ENCODE measurements around the gene THEMIS2.

GRCh38 chr1:27833470-27833869 lies 38.9 kb upstream of the THEMIS2 start:
- TF ChIP-seq, protein P1, sequence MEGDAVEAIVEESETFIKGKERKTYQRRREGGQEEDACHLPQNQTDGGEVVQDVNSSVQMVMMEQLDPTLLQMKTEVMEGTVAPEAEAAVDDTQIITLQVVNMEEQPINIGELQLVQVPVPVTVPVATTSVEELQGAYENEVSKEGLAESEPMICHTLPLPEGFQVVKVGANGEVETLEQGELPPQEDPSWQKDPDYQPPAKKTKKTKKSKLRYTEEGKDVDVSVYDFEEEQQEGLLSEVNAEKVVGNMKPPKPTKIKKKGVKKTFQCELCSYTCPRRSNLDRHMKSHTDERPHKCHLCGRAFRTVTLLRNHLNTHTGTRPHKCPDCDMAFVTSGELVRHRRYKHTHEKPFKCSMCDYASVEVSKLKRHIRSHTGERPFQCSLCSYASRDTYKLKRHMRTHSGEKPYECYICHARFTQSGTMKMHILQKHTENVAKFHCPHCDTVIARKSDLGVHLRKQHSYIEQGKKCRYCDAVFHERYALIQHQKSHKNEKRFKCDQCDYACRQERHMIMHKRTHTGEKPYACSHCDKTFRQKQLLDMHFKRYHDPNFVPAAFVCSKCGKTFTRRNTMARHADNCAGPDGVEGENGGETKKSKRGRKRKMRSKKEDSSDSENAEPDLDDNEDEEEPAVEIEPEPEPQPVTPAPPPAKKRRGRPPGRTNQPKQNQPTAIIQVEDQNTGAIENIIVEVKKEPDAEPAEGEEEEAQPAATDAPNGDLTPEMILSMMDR (conservative IDR thresholded peaks at IDR 0.05 in 1 of 2, IDR thresholded peaks at IDR 0.05 in 1 of 2; ENCODE audit: extremely low read depth in 1 of 2, insufficient read depth in 1 of 2, low read depth in 1 of 2, low read length in 2 of 2): no peak
- TF ChIP-seq EZH2 (IDR thresholded peaks at IDR 0.05; ENCODE audit: borderline replicate concordance, low read length): no peak

Data from mammary epithelial cell (primary cell).